ENCODE measurements around the gene FOXF2. TPM values are rescaled to one million over a fixed set of nuclear protein-coding genes. Genes with fewer than 3 reads are reported as not detected.

Gene FOXF2
- total RNA-seq, 4 donors from 2014 or later: 0.25 to 3.0 (median 0.99) TPM

- Histone ChIP-seq H3K27me3 (peaks cover 96% of the 10 kb centered on the region), H3K4me1 (peaks cover 24% of the 10 kb centered on the region), H3K36me3 (no peaks in the 10 kb centered on the region), H3K9me3 (no peaks in the 10 kb centered on the region), H3K27ac (no peak overlapping the region), H3K4me3 (no peak overlapping the region)
- peak in 1 of 2 donors; percentile 62 for DNase-seq (ENCODE audit: low spot score in 2 of 2)
- TF ChIP-seq POLR2AphosphoS5 (IDR thresholded peaks at IDR 0.05) (no peak), CTCF (IDR thresholded peaks at IDR 0.05) (no peak), EP300 (IDR thresholded peaks at IDR 0.05) (no peak), POLR2A (IDR thresholded peaks at IDR 0.05) (no peak)
- 72% methylated on average over 15 of the region's 15 CpGs for WGBS
These were observed 6.8 kb downstream of the FOXF2 start for GRCh38 chr6:1395941-1396908.

GRCh38 chr6:1396952-1397868, 7.8 kb downstream of the FOXF2 start:
- WGBS: 30% methylated on average over 28 of the region's 28 CpGs
- Histone ChIP-seq H3K27ac (no peak overlapping the region), H3K27me3 (peaks cover 95% of the 10 kb centered on the region), H3K4me3 (no peak overlapping the region), H3K4me1 (peaks cover 19% of the 10 kb centered on the region), H3K36me3 (no peaks in the 10 kb centered on the region), H3K9me3 (no peaks in the 10 kb centered on the region)
- TF ChIP-seq POLR2AphosphoS5 (IDR thresholded peaks at IDR 0.05) (no peak), CTCF (IDR thresholded peaks at IDR 0.05) (peak; percentile 72 to 92), EP300 (IDR thresholded peaks at IDR 0.05) (no peak)
- DNase-seq (ENCODE audit: low spot score in 2 of 2): peak in 1 of 2 donors; percentile 80

- Histone ChIP-seq H3K36me3 (no peaks in the 10 kb centered on the region), H3K27ac (no peak overlapping the region), H3K4me1 (peaks cover 3% of the 10 kb centered on the region), H3K4me3 (no peak overlapping the region), H3K9me3 (no peaks in the 10 kb centered on the region), H3K27me3 (peaks cover 77% of the 10 kb centered on the region)
- TF ChIP-seq CTCF (IDR thresholded peaks at IDR 0.05) (no peak), POLR2A (IDR thresholded peaks at IDR 0.05) (no peak), POLR2AphosphoS5 (IDR thresholded peaks at IDR 0.05) (no peak), EP300 (IDR thresholded peaks at IDR 0.05) (no peak)
- DNase-seq (ENCODE audit: low spot score in 2 of 2): peak in 1 of 2 donors; percentile 31
- 77% methylated on average over 3 of the region's 3 CpGs for WGBS
These were observed 9.9 kb downstream of the FOXF2 start for GRCh38 chr6:1399085-1399780.

- Histone ChIP-seq H3K36me3 (no peaks in the 10 kb centered on the region), H3K4me3 (no peak overlapping the region), H3K27ac (no peak overlapping the region), H3K9me3 (no peaks in the 10 kb centered on the region), H3K4me1 (peaks cover 2% of the 10 kb centered on the region), H3K27me3 (peaks cover 66% of the 10 kb centered on the region)
- TF ChIP-seq POLR2A (IDR thresholded peaks at IDR 0.05): no peak
- no peak for TF ChIP-seq POLR2AphosphoS5 (IDR thresholded peaks at IDR 0.05)
- no peak for TF ChIP-seq CTCF (IDR thresholded peaks at IDR 0.05)
- no peak for TF ChIP-seq EP300 (IDR thresholded peaks at IDR 0.05)
- WGBS: 88% methylated on average over 29 of the region's 30 CpGs
- DNase-seq (ENCODE audit: low spot score in 2 of 2): peak in 1 of 2 donors; percentile 67
These were observed 10.9 kb downstream of the FOXF2 start for GRCh38 chr6:1400126-1400850.
